Fibroblast of lung (primary cell): Measurements from ENCODE around the gene PGAP3.

Experiments
- CTCF ChIP-seq, 2 donors: IDR thresholded peaks in 1 of 2; conservative IDR thresholded peaks in 1 of 2; 1 replicate in 1 of 2; 2 replicates in 1 of 2; pipeline ENCODE4 v1.5.1; 2011 to 2012; ENCODE audit warnings: low read length in 2 of 2, control low read depth in 1 of 2, inconsistent platforms in 1 of 2, low read depth in 1 of 2, mild to moderate bottlenecking in 1 of 2
- EZH2 ChIP-seq: IDR thresholded peaks from 2 replicates; pipeline ENCODE4 v1.5.1; 2012; ENCODE audit warnings: low read length, control low read depth, mild to moderate bottlenecking; ENCODE audit errors: missing control alignments

GRCh38 chr17:39651923-39652586, 35.8 kb downstream of the PGAP3 start:
- TF ChIP-seq CTCF (conservative IDR thresholded peaks at IDR 0.05 in 1 of 2, IDR thresholded peaks at IDR 0.05 in 1 of 2; ENCODE audit: low read depth in 1 of 2, low read length in 2 of 2) (no peak), EZH2 (no peak)
